ENCODE measurements around the gene DSG2.

Gene DSG2

DNA sequence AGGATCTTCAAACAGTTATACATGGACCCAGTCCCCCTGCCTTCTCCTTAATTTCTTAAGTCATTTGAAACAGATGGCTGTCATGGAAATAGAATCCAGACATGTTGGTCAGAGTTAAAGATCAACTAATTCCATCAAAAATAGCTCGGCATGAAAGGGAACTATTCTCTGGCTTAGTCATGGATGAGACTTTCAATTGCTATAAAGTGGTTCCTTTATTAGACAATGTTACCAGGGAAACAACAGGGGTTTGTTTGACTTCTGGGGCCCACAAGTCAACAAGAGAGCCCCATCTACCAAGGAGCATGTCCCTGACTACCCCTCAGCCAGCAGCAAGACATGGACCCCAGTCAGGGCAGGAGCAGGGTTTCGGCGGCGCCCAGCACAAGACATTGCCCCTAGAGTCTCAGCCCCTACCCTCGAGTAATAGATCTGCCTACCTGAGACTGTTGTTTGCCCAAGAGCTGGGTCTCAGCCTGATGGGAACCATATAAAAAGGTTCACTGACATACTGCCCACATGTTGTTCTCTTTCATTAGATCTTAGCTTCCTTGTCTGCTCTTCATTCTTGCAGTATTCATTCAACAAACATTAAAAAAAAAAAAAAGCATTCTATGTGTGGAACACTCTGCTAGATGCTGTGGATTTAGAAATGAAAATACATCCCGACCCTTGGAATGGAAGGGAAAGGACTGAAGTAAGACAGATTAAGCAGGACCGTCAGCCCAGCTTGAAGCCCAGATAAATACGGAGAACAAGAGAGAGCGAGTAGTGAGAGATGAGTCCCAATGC, 98.3 kb downstream of the DSG2 start:
- Histone ChIP-seq H3K27ac (ENCODE audit: low read depth, low read length) (no peak overlapping the region), H3K27me3 (ENCODE audit: low read length) (no peaks in the 10 kb centered on the region), H2AFZ (ENCODE audit: low read depth, low read length, severe bottlenecking) (no peak overlapping the region), H3K36me3 (ENCODE audit: low read length) (no peaks in the 10 kb centered on the region), H3K9me3 (ENCODE audit: insufficient read depth, low read length) (no peaks in the 10 kb centered on the region), H3K4me3 (ENCODE audit: insufficient read depth, low read length, poor library complexity, severe bottlenecking) (no peak overlapping the region), H4K20me1 (ENCODE audit: low read depth, low read length) (no peaks in the 10 kb centered on the region), H3K9me2 (replicated peaks; ENCODE audit: insufficient read depth, low read length) (no peaks in the 10 kb centered on the region), H3K9ac (ENCODE audit: low read length) (no peak overlapping the region), H3K79me2 (ENCODE audit: insufficient read depth, low read length) (no peaks in the 10 kb centered on the region), H3F3A (ENCODE audit: insufficient read depth) (no peaks in the 10 kb centered on the region), H3K4me2 (ENCODE audit: low read depth, low read length, poor library complexity, severe bottlenecking) (no peak overlapping the region)
- TF ChIP-seq EZH2phosphoT487 (conservative IDR thresholded peaks at IDR 0.05; ENCODE audit: low read length), result no peak
- TF ChIP-seq, protein P1, sequence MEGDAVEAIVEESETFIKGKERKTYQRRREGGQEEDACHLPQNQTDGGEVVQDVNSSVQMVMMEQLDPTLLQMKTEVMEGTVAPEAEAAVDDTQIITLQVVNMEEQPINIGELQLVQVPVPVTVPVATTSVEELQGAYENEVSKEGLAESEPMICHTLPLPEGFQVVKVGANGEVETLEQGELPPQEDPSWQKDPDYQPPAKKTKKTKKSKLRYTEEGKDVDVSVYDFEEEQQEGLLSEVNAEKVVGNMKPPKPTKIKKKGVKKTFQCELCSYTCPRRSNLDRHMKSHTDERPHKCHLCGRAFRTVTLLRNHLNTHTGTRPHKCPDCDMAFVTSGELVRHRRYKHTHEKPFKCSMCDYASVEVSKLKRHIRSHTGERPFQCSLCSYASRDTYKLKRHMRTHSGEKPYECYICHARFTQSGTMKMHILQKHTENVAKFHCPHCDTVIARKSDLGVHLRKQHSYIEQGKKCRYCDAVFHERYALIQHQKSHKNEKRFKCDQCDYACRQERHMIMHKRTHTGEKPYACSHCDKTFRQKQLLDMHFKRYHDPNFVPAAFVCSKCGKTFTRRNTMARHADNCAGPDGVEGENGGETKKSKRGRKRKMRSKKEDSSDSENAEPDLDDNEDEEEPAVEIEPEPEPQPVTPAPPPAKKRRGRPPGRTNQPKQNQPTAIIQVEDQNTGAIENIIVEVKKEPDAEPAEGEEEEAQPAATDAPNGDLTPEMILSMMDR (IDR thresholded peaks at IDR 0.05; ENCODE audit: insufficient read depth, low read length, poor library complexity, severe bottlenecking), result no peak

DNA sequence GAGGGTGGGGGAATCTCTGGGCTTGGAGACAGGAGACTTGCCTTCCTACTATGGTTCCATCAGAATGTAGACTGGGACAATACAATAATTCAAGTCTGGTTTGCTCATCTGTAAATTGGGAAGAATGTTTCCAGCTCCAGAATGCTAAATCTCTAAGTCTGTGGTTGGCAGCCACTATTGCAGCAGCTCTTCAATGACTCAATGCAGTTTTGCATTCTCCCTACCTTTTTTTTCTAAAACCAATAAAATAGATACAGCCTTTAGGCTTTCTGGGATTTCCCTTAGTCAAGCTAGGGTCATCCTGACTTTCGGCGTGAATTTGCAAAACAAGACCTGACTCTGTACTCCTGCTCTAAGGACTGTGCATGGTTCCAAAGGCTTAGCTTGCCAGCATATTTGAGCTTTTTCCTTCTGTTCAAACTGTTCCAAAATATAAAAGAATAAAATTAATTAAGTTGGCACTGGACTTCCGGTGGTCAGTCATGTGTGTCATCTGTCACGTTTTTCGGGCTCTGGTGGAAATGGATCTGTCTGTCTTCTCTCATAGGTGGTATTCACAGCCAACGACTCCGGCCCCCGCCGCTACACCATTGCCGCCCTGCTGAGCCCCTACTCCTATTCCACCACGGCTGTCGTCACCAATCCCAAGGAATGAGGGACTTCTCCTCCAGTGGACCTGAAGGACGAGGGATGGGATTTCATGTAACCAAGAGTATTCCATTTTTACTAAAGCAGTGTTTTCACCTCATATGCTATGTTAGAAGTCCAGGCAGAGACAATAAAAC, 100.2 kb downstream of the DSG2 start:
- H3K27me3 ChIP-seq (ENCODE audit: low read length), result no peaks in the 10 kb centered on the region
- H3K4me3 ChIP-seq (ENCODE audit: insufficient read depth, low read length, poor library complexity, severe bottlenecking), result no peak overlapping the region
- H3K36me3 ChIP-seq (ENCODE audit: low read length), result no peaks in the 10 kb centered on the region
- H3K9ac ChIP-seq (ENCODE audit: low read length), result no peak overlapping the region
- no peak overlapping the region for H3K4me2 ChIP-seq (ENCODE audit: low read depth, low read length, poor library complexity, severe bottlenecking)
- H3K79me2 ChIP-seq (ENCODE audit: insufficient read depth, low read length), result no peaks in the 10 kb centered on the region
- H4K20me1 ChIP-seq (ENCODE audit: low read depth, low read length), result no peaks in the 10 kb centered on the region
- H3K27ac ChIP-seq (ENCODE audit: low read depth, low read length), result no peak overlapping the region
- H3K9me2 ChIP-seq (replicated peaks; ENCODE audit: insufficient read depth, low read length), result no peaks in the 10 kb centered on the region
- no peaks in the 10 kb centered on the region for H3K9me3 ChIP-seq (ENCODE audit: insufficient read depth, low read length)
- H3F3A ChIP-seq (ENCODE audit: insufficient read depth), result no peaks in the 10 kb centered on the region
- H2AFZ ChIP-seq (ENCODE audit: low read depth, low read length, severe bottlenecking), result no peak overlapping the region
- no peak for TF ChIP-seq EZH2phosphoT487 (conservative IDR thresholded peaks at IDR 0.05; ENCODE audit: low read length)
- TF ChIP-seq, protein P1 (IDR thresholded peaks at IDR 0.05; ENCODE audit: insufficient read depth, low read length, poor library complexity, severe bottlenecking), result no peak
